Measurements from ENCODE around the gene RASGRP3. TPM values are rescaled to one million over a fixed set of nuclear protein-coding genes. Genes with fewer than 3 reads are reported as not detected.

Gene RASGRP3
- total RNA-seq, 2 donors from 2014 or later = 2.3 to 5.7 TPM

DNA sequence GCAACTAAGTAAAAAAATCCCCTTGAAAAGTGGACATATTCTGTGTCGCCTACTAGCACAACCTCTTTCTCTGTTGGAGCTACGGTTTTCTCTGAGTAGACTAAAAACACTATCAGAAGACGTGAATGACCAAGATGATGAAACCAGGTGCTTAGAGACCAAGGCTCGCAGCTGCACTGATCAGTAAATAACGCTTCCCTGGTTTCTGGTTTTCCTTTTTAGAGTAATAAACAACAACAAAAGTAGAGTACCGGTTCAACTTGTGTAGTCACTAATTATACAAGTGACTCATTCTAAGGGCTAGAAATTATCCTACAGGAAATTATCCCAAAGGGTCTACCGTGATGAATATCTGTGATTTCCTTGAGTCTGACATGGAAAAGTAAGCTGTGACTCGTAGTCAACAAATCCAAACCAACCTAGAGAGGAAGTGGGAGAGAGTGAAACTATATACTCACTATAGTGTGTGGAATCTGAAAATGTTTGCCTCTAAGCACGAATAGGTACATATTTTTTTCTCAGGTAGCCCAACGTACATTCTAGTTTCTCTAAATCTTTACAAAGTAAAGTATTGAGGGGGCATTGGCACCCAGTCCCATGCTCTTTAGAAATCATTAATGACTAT lies 17.8 kb downstream of the RASGRP3 start:
- Mint-ChIP-seq H3K27me3 (peaks cover 4% of the 10 kb centered on the region), H3K9me3 (no peaks in the 10 kb centered on the region), H3K4me3 (peak overlapping the region; percentile 0), H3K4me1 (peaks cover 14% of the 10 kb centered on the region), H3K36me3 (ENCODE audit: low read depth) (no peaks in the 10 kb centered on the region), H3K27ac (peak overlapping the region; percentile 3)
- ATAC-seq (replicated peaks) = peak; percentile 68

DNA sequence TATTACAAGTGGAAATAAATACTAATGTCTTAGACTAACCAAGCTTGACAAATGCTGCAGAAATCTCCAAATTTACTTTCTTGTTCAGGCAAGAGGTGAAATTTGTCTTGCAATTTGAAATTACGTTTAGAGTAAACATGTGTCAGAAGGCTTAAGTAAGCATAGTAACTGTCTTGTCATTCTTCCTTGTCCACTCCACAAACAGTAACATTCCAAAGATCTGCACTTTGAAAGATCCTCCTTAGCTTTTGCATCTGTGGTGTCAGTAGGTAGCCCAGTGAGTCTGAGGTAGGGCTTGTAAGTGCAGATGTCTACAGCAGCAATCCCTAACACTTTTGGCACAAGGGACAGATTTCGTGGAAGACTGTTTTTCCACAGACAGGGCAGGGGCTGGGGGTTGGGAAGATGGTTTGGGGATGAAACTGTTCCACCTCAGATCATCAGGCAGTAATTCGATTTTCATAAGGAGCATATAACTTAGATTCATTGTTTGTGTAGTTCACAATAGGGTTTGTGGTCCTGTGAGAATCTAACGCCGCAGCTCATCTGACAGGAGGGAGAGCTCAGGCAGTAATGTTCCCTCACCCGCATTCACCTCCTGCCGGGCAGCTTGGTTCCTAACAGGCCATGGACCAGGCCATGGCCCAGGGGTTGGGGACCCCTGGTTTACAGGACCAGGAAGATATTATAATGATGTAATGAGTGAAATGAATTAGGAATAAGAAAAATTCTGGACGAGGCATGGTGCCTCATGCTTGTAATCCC lies 18.6 kb downstream of the RASGRP3 start:
- Mint-ChIP-seq H3K9me3 (no peaks in the 10 kb centered on the region), H3K27me3 (peaks cover 2% of the 10 kb centered on the region), H3K4me1 (peaks cover 14% of the 10 kb centered on the region), H3K27ac (no peak overlapping the region), H3K36me3 (ENCODE audit: low read depth) (no peaks in the 10 kb centered on the region), H3K4me3 (no peak overlapping the region)
- ATAC-seq (replicated peaks) = no peak

GRCh38 chr2:33495683-33496082 lies 19.2 kb downstream of the RASGRP3 start:
- H3K9me3 Mint-ChIP-seq = no peaks in the 10 kb centered on the region
- H3K36me3 Mint-ChIP-seq (ENCODE audit: low read depth) = no peaks in the 10 kb centered on the region
- peaks cover 14% of the 10 kb centered on the region for H3K4me1 Mint-ChIP-seq
- H3K27ac Mint-ChIP-seq = no peak overlapping the region
- ATAC-seq (replicated peaks) = no peak
- no peaks in the 10 kb centered on the region for H3K27me3 Mint-ChIP-seq
- H3K4me3 Mint-ChIP-seq = no peak overlapping the region

- peaks cover 14% of the 10 kb centered on the region for H3K4me1 Mint-ChIP-seq
Measured at GRCh38 chr2:33496150-33496549, 19.7 kb downstream of the RASGRP3 start.

DNA sequence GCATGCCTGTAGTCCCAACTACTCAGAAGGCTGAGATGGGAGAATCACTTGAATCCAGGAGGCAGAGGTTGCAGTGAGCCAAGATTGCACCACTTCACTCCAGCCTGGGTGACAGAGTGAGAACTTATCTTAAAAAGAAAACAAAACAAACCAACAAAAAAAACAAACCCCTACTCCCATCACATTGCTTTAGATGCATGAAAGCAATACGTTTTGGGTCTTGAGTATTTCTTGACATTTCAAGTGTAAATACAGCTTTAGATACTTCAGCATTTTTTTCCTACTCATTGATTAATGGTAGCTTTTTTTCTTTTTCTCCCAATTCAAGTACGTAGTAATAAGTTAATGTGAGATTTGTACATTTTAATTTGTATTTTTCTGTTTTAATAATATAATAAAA lies 20.3 kb downstream of the RASGRP3 start:
- Mint-ChIP-seq H3K27ac (no peak overlapping the region), H3K9me3 (no peaks in the 10 kb centered on the region), H3K36me3 (ENCODE audit: low read depth) (no peaks in the 10 kb centered on the region), H3K4me3 (peak overlapping the region; percentile 17), H3K4me1 (peaks cover 14% of the 10 kb centered on the region), H3K27me3 (no peaks in the 10 kb centered on the region)
- no peak for ATAC-seq (replicated peaks)

More at GRCh38 chr2:33496150-33496549, 19.7 kb downstream of the RASGRP3 start:
- H3K27ac Mint-ChIP-seq = no peak overlapping the region
- H3K36me3 Mint-ChIP-seq (ENCODE audit: low read depth) = no peaks in the 10 kb centered on the region
- no peaks in the 10 kb centered on the region for H3K9me3 Mint-ChIP-seq
- H3K4me3 Mint-ChIP-seq = peak overlapping the region; percentile 17
- H3K27me3 Mint-ChIP-seq = no peaks in the 10 kb centered on the region
- ATAC-seq (replicated peaks) = no peak

GRCh38 chr2:33497221-33497650 lies 20.8 kb downstream of the RASGRP3 start:
- H3K4me1 Mint-ChIP-seq = peaks cover 14% of the 10 kb centered on the region

GRCh38 chr2:33498291-33498956 lies 22.0 kb downstream of the RASGRP3 start:
- peak overlapping the region; percentile 1 for H3K27ac Mint-ChIP-seq
- H3K27me3 Mint-ChIP-seq = no peaks in the 10 kb centered on the region
- H3K9me3 Mint-ChIP-seq = no peaks in the 10 kb centered on the region
- no peaks in the 10 kb centered on the region for H3K36me3 Mint-ChIP-seq (ENCODE audit: low read depth)
- peaks cover 14% of the 10 kb centered on the region for H3K4me1 Mint-ChIP-seq
- H3K4me3 Mint-ChIP-seq = peak overlapping the region; percentile 1
- ATAC-seq (replicated peaks) = peak; percentile 27

More at GRCh38 chr2:33497221-33497650, 20.8 kb downstream of the RASGRP3 start:
- Mint-ChIP-seq H3K36me3 (ENCODE audit: low read depth) (no peaks in the 10 kb centered on the region), H3K9me3 (no peaks in the 10 kb centered on the region), H3K4me3 (no peak overlapping the region), H3K27ac (no peak overlapping the region), H3K27me3 (no peaks in the 10 kb centered on the region)
- peak; percentile 75 for ATAC-seq (replicated peaks)

GRCh38 chr2:33500177-33500576 lies 23.7 kb downstream of the RASGRP3 start:
- Mint-ChIP-seq H3K9me3 (no peaks in the 10 kb centered on the region), H3K27ac (no peak overlapping the region), H3K36me3 (ENCODE audit: low read depth) (no peaks in the 10 kb centered on the region), H3K4me3 (no peak overlapping the region), H3K4me1 (peaks cover 14% of the 10 kb centered on the region), H3K27me3 (no peaks in the 10 kb centered on the region)
- ATAC-seq (replicated peaks) = no peak

- peaks cover 14% of the 10 kb centered on the region for H3K4me1 Mint-ChIP-seq
- no peak for ATAC-seq (replicated peaks)
- no peak overlapping the region for H3K4me3 Mint-ChIP-seq
- H3K36me3 Mint-ChIP-seq (ENCODE audit: low read depth) = no peaks in the 10 kb centered on the region
- H3K27ac Mint-ChIP-seq = no peak overlapping the region
- no peaks in the 10 kb centered on the region for H3K27me3 Mint-ChIP-seq
- no peaks in the 10 kb centered on the region for H3K9me3 Mint-ChIP-seq
Measured at GRCh38 chr2:33502025-33502424, 25.6 kb downstream of the RASGRP3 start.

DNA sequence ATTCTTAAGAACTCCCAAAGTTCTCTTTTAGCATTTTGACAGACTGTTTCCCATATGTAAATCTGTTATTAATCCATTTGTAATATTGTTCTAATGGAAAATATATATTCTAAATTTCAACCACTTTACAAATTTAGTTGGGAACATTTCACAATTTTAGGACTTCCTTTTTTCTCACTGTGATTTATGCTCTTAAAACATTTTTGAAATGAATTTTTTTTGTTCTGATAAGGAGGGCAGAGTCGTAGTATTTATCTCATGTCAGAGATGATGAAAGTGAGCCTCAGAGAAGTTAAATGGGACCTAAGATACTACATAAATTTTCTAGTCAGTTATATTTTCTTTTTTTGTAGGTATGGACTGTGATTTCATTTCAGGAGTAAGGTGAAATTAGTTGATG lies 26.6 kb downstream of the RASGRP3 start:
- Mint-ChIP-seq H3K9me3 (no peaks in the 10 kb centered on the region), H3K27ac (no peak overlapping the region), H3K36me3 (ENCODE audit: low read depth) (no peaks in the 10 kb centered on the region), H3K4me3 (no peak overlapping the region), H3K27me3 (no peaks in the 10 kb centered on the region), H3K4me1 (peaks cover 6% of the 10 kb centered on the region)
- ATAC-seq (replicated peaks) = no peak

DNA sequence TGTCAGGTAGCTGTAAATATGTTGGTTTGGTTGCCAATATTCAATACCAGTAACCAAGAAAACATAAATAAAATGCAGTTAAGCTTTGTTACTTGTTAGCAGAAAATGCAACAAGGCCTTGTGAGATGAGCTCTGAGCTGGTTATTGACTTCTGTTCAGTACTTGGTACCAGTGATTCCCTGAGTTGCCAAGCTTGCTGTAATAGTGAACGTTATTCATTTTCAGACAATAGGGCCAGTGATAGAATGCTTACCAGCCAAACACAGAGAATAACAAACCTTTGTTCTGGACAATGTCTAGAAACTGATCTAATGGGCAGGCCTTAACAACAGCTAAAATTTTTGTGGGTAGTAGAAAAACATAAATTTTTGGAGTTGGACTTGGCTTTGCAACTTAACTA lies 29.5 kb downstream of the RASGRP3 start:
- no peak overlapping the region for H3K27ac Mint-ChIP-seq
- H3K4me1 Mint-ChIP-seq = no peaks in the 10 kb centered on the region
- no peaks in the 10 kb centered on the region for H3K27me3 Mint-ChIP-seq
- H3K4me3 Mint-ChIP-seq = no peak overlapping the region
- no peak for ATAC-seq (replicated peaks)
- H3K36me3 Mint-ChIP-seq (ENCODE audit: low read depth) = no peaks in the 10 kb centered on the region
- no peaks in the 10 kb centered on the region for H3K9me3 Mint-ChIP-seq

DNA sequence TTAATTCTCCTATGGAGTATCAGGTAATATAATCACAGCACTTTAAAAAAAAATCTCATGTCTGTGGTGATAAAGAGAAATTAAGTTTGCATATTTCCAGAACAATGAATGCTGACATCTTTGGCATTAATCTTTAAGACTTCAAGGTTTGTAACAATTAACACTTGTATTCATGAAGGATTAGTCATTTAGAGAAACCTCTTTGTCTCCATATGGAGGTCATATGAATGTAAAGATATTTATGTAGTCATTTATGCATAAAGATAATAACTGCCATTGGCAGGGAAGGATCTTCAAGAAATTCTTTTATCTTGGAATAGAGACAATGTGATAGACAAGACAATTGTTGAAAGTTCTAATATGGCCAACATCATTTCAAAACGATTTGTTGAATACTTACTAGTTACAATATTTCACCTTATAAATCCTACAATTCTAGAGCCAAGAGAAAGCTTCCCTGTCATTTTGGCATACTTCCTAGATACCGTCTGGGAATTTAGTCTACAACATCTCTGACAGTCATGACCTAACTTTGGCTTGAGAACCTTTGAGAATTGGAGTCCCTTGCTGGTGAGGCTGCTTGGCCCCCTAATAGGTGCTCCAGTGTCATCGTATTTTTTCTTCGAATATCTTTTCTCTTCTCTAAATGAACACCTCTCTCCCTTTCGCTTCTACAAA lies 33.6 kb downstream of the RASGRP3 start:
- no peak for ATAC-seq (replicated peaks)
- Mint-ChIP-seq H3K36me3 (ENCODE audit: low read depth) (no peaks in the 10 kb centered on the region), H3K4me3 (no peak overlapping the region), H3K27ac (no peak overlapping the region), H3K9me3 (no peaks in the 10 kb centered on the region), H3K27me3 (no peaks in the 10 kb centered on the region), H3K4me1 (no peaks in the 10 kb centered on the region)

DNA sequence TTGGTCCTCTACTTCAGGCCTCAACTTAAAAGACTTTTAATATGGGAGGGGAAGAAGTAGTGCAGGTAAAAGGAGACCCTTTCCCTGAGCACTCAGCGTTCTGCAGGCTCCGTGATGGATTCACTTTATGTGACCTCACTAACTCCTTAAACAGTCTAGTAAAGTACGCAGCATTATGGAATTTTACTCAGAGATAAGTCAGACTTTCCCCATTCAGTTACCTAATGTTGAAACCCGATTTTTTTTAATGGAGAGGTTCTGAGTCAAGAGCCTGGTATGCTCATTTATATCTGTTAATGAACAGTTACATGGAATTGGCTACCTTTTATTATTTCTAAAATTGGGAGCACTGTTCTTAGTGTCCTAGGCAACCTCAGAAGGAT lies 34.1 kb downstream of the RASGRP3 start:
- ATAC-seq (replicated peaks) = no peak
- no peaks in the 10 kb centered on the region for H3K4me1 Mint-ChIP-seq
- no peak overlapping the region for H3K27ac Mint-ChIP-seq
- H3K27me3 Mint-ChIP-seq = no peaks in the 10 kb centered on the region
- H3K4me3 Mint-ChIP-seq = no peak overlapping the region
- H3K9me3 Mint-ChIP-seq = no peaks in the 10 kb centered on the region
- H3K36me3 Mint-ChIP-seq (ENCODE audit: low read depth) = no peaks in the 10 kb centered on the region

DNA sequence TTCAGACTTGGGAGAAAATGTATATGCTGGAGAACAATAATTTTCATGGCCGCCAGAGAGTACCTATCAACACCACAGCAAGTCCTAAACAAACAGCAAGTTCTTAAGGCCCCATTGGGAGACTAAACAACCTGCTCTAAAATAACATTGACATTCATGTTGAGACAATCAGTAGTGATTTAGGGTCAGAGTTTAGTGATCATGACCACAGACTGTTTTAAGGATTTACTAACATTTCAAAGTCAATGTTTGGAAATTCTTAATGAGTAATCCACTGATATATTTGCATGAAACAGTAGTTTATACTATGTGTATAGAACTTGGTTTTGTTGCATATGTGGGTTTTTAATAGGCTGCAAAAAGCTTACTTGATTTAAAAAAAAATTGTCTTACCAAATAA lies 34.7 kb downstream of the RASGRP3 start:
- H3K27ac Mint-ChIP-seq = no peak overlapping the region
- H3K9me3 Mint-ChIP-seq = no peaks in the 10 kb centered on the region
- H3K36me3 Mint-ChIP-seq (ENCODE audit: low read depth) = no peaks in the 10 kb centered on the region
- H3K27me3 Mint-ChIP-seq = no peaks in the 10 kb centered on the region
- H3K4me1 Mint-ChIP-seq = no peaks in the 10 kb centered on the region
- no peak overlapping the region for H3K4me3 Mint-ChIP-seq
- no peak for ATAC-seq (replicated peaks)
